OCI-LY1 (cell line): ENCODE measurements around the gene OR2AG1.

ENCODE experiments used
- H2AFZ ChIP-seq: fragments of 200-600 bp; sonication (generic), shearing (Covaris generic); 2 replicates; pipeline ENCODE4 v1.6.0; 2014; ENCODE audit warnings: antibody characterized with exemption, mild to moderate bottlenecking, low read length
- H3F3A ChIP-seq: fragments of 200-600 bp; sonication (generic), shearing (Covaris generic); 2 replicates; pipeline ENCODE4 v1.6.0; 2014; ENCODE audit warnings: mild to moderate bottlenecking, antibody characterized with exemption, low read length, moderate library complexity; ENCODE audit not compliant: insufficient read depth
- H3K27ac ChIP-seq: fragments of 200-600 bp; sonication (generic); 2 replicates; pipeline ENCODE4 v1.5.1; 2014; ENCODE audit warnings: low read length, mixed run types, mild to moderate bottlenecking, low read depth; ENCODE audit not compliant: poor library complexity, severe bottlenecking
- H3K27me3 ChIP-seq: fragments of 200-600 bp; sonication (generic); 2 replicates; pipeline ENCODE4 v1.6.0; 2014; ENCODE audit warnings: antibody characterized with exemption, mild to moderate bottlenecking, low read length, moderate library complexity; ENCODE audit not compliant: insufficient read depth
- H3K36me3 ChIP-seq: fragments of 200-600 bp; sonication (generic); 2 replicates; pipeline ENCODE4 v1.6.1; 2014; ENCODE audit warnings: mild to moderate bottlenecking, antibody characterized with exemption, low read length, moderate library complexity, mixed read lengths; ENCODE audit not compliant: insufficient read depth
- H3K4me1 ChIP-seq: fragments of 200-600 bp; sonication (generic); 2 replicates; pipeline ENCODE4 v1.5.1; 2014; ENCODE audit warnings: mild to moderate bottlenecking, low read length, moderate library complexity; ENCODE audit not compliant: insufficient read depth, severe bottlenecking
- H3K4me2 ChIP-seq: fragments of 200-600 bp; sonication (generic), shearing (Covaris generic); 2 replicates; pipeline ENCODE4 v1.6.1; 2014; ENCODE audit warnings: low read length
- H3K4me3 ChIP-seq: fragments of 200-600 bp; sonication (generic); 2 replicates; pipeline ENCODE4 v1.5.1; 2014; ENCODE audit warnings: low read length, low read depth, mild to moderate bottlenecking, mixed read lengths; ENCODE audit not compliant: poor library complexity, severe bottlenecking
- H3K79me2 ChIP-seq: fragments of 200-600 bp; shearing (Covaris generic); 2 replicates; pipeline ENCODE4 v1.6.1; 2016; ENCODE audit warnings: mixed run types, low read length, mixed read lengths; ENCODE audit not compliant: insufficient read depth
- H3K9ac ChIP-seq: fragments of 200-600 bp; sonication (generic), shearing (Covaris generic); 2 replicates; pipeline ENCODE4 v1.6.1; 2014; ENCODE audit warnings: mild to moderate bottlenecking, low read length, mixed read lengths
- H3K9me2 ChIP-seq: fragments of 200-600 bp; sonication (generic), shearing (Covaris generic); 2 replicates; pipeline ENCODE4 v1.6.1; 2014; ENCODE audit warnings: low read depth, mild to moderate bottlenecking, low read length, mixed read lengths
- H3K9me3 ChIP-seq: fragments of 200-600 bp; shearing (Covaris generic); 2 replicates; pipeline ENCODE4 v1.6.1; 2014; ENCODE audit warnings: low read length, mixed read lengths
- H4K20me1 ChIP-seq: fragments of 200-600 bp; sonication (generic), shearing (Covaris generic); 2 replicates; pipeline ENCODE4 v1.6.0; 2016; ENCODE audit warnings: mild to moderate bottlenecking, low read length; ENCODE audit not compliant: insufficient read depth
- CTCF ChIP-seq: fragments of 200-600 bp; sonication (generic), shearing (Covaris generic); IDR thresholded peaks from 2 replicates; pipeline ENCODE4 v1.5.1; 2017; ENCODE audit warnings: mild to moderate bottlenecking, antibody characterized with exemption, low read length, moderate library complexity, mixed read lengths
- EZH2 ChIP-seq: fragments of 200-600 bp; sonication (generic), shearing (Covaris generic); IDR thresholded peaks from 2 replicates; pipeline ENCODE4 v1.8.0; 2017; ENCODE audit warnings: borderline replicate concordance, mixed run types, mild to moderate bottlenecking, antibody characterized with exemption, low read length, moderate library complexity, mixed read lengths

The OR2AG1 gene

GRCh38 chr11:6755303-6755952, 27.4 kb upstream of the OR2AG1 start:
- no peaks in the 10 kb centered on the region for H3K4me1 ChIP-seq
- H3F3A ChIP-seq, result no peaks in the 10 kb centered on the region
- no peaks in the 10 kb centered on the region for H3K79me2 ChIP-seq
- H3K27ac ChIP-seq, result no peak overlapping the region
- H3K4me2 ChIP-seq, result no peak overlapping the region
- no peaks in the 10 kb centered on the region for H3K9me2 ChIP-seq
- no peak overlapping the region for H3K9ac ChIP-seq
- no peaks in the 10 kb centered on the region for H4K20me1 ChIP-seq
- H3K36me3 ChIP-seq, result no peaks in the 10 kb centered on the region
- no peaks in the 10 kb centered on the region for H3K9me3 ChIP-seq
- no peaks in the 10 kb centered on the region for H3K27me3 ChIP-seq
- H3K4me3 ChIP-seq, result no peak overlapping the region
- H2AFZ ChIP-seq, result no peak overlapping the region
- no peak for TF ChIP-seq EZH2
- TF ChIP-seq CTCF, result peak; percentile 81

DNA sequence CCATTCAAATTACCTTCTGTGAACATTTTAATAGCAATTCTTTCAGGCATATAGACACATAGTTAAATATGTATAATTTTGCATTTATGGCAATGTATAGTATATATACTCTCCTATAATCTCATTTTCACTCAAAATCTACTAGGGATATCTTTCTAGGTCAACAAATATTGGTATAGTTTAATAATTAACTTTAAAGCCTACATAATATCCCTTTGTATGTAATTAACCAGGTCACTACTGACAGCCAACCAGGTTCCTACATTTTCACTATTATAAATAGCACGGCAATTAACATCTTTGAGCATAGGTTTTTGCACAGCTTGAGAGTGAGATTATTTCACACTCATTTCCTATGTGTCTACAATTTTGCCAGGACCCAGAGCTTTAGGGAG, 26.9 kb upstream of the OR2AG1 start:
- no peak overlapping the region for H3K9ac ChIP-seq
- H3F3A ChIP-seq, result no peaks in the 10 kb centered on the region
- no peaks in the 10 kb centered on the region for H3K9me3 ChIP-seq
- H3K27ac ChIP-seq, result no peak overlapping the region
- H3K9me2 ChIP-seq, result no peaks in the 10 kb centered on the region
- H3K4me3 ChIP-seq, result no peak overlapping the region
- no peaks in the 10 kb centered on the region for H3K4me1 ChIP-seq
- no peaks in the 10 kb centered on the region for H3K27me3 ChIP-seq
- no peaks in the 10 kb centered on the region for H3K79me2 ChIP-seq
- H3K4me2 ChIP-seq, result no peak overlapping the region
- no peak overlapping the region for H2AFZ ChIP-seq
- TF ChIP-seq CTCF (no peak), EZH2 (no peak)
- no peaks in the 10 kb centered on the region for H4K20me1 ChIP-seq
- no peaks in the 10 kb centered on the region for H3K36me3 ChIP-seq

DNA sequence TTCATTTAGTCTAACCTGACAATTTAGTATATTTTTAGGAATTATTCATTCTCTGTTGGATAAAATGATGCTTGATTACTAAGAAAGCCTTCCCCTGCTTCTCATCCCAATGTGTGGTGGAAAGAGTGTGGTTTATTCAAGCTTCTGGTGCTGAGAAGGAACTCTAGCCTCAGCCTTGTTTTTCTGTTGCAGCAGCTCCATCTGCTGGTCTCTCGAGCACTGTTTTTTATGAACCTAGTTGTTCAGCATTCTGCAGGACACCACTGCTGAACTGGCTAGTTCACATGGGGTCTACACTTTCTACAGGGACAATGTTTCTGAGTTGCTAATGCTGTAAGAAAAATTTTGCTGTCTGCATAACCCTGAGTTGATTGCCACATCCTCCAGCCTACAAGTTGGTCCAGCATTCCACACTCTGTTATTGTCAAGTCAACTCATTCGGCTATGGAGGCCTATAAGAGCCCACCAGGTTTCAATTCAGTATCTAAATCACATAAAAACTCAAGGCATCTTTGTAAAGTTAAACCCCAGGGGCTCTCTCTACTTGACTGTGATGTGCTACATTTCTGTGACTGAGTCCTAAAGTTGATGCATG, 25.4 kb upstream of the OR2AG1 start:
- H3K27me3 ChIP-seq, result no peaks in the 10 kb centered on the region
- no peak overlapping the region for H2AFZ ChIP-seq
- H3K4me3 ChIP-seq, result no peak overlapping the region
- TF ChIP-seq CTCF, result peak; percentile 59
- no peak for TF ChIP-seq EZH2
- no peaks in the 10 kb centered on the region for H4K20me1 ChIP-seq
- no peak overlapping the region for H3K27ac ChIP-seq
- no peak overlapping the region for H3K4me2 ChIP-seq
- no peak overlapping the region for H3K9ac ChIP-seq
- H3K79me2 ChIP-seq, result no peaks in the 10 kb centered on the region
- H3F3A ChIP-seq, result no peaks in the 10 kb centered on the region
- no peaks in the 10 kb centered on the region for H3K9me3 ChIP-seq
- H3K4me1 ChIP-seq, result no peaks in the 10 kb centered on the region
- no peaks in the 10 kb centered on the region for H3K36me3 ChIP-seq
- H3K9me2 ChIP-seq, result no peaks in the 10 kb centered on the region
